SKM-1 treated with dmso at 0.1 percent for 144 hours (cell line): ENCODE results near the gene PXDC1.
A peak's percentile ranks its signal among the peaks of the same experiment; 100 is the strongest.

Source experiments
- DNase-seq: peaks from one replicate; lab custom pipeline; 2025; ENCODE audit not compliant: unreplicated experiment; lab: John Stamatoyannopoulos, UW

The PXDC1 gene

GRCh38 chr6:3748208-3749066, 3.1 kb downstream of the PXDC1 start:
- DNase-seq: peak; percentile 51

- DNase-seq: no peak
These were observed 4.3 kb downstream of the PXDC1 start for GRCh38 chr6:3747100-3747737.

GRCh38 chr6:3746696-3747095, 4.8 kb downstream of the PXDC1 start:
- DNase-seq: no peak

- no peak for DNase-seq
These were observed 5.3 kb downstream of the PXDC1 start for GRCh38 chr6:3746119-3746691.

GRCh38 chr6:3745566-3746118, 5.9 kb downstream of the PXDC1 start:
- DNase-seq: no peak

GRCh38 chr6:3744901-3745470, 6.5 kb downstream of the PXDC1 start:
- DNase-seq: no peak

GRCh38 chr6:3744211-3744900, 7.2 kb downstream of the PXDC1 start:
- DNase-seq: no peak

- DNase-seq: no peak
These were observed 8.0 kb downstream of the PXDC1 start for GRCh38 chr6:3743541-3743940.

GRCh38 chr6:3742426-3743344, 8.8 kb downstream of the PXDC1 start:
- DNase-seq: peak; percentile 84

GRCh38 chr6:3742076-3742425, 9.5 kb downstream of the PXDC1 start:
- DNase-seq: no peak

GRCh38 chr6:3741477-3741871, 10.0 kb downstream of the PXDC1 start:
- no peak for DNase-seq

- DNase-seq: no peak
These were observed 10.7 kb downstream of the PXDC1 start for GRCh38 chr6:3740551-3741476.

GRCh38 chr6:3739311-3739897, 12.1 kb downstream of the PXDC1 start:
- DNase-seq: no peak

- no peak for DNase-seq
These were observed 13.0 kb downstream of the PXDC1 start for GRCh38 chr6:3738381-3739131.

- DNase-seq: no peak
These were observed 13.7 kb downstream of the PXDC1 start for GRCh38 chr6:3737831-3738210.

- DNase-seq: no peak
These were observed 14.2 kb downstream of the PXDC1 start for GRCh38 chr6:3737149-3737830.

GRCh38 chr6:3735029-3735605, 16.4 kb downstream of the PXDC1 start:
- DNase-seq: no peak
